Measurements from ENCODE around the gene NMNAT2. TPM values are rescaled to one million over a fixed set of nuclear protein-coding genes. Genes with fewer than 3 reads are reported as not detected.
A peak's percentile ranks its signal among the peaks of the same experiment; 100 is the strongest.

NMNAT2 gene
- total RNA-seq, 1 donor from 2014 or later, result 0.62 TPM

DNA sequence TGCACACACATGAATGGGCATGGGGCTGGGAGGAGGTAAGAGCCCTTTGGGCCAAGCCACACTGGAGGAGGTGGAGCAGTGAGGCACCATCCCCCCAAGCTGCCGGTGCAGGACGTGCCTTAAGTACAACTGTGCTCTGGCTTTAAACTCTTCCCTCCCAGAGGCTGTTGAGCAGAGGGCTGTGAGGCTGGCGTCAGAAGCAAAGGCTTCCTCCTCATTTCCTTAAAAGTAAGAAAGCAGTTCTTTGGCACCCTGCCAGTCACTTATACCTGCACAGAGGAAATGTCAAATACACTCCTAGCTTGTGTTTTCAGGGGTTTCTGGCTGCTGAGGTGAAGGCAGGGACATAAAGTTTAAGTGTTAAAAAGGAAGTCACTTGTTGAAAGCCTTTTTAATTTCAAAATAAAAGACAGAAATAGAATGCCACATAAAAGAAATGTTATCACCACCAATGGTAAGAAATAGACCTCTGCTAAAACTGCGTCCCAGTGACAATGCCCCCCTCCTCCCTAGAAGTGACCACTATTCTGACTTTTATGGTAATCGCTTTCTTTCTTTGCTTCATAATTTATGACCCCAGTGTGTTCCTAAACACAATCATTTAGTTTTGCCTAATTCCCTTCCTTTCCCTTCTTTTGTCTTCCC lies 199.1 kb downstream of the NMNAT2 start:
- ATAC-seq (peak; percentile 62 to 75), DNase-seq (no peak)
- no peaks in the 10 kb centered on the region for H3K9me3 ChIP-seq
- no peak overlapping the region for H3K4me3 ChIP-seq
- intact Hi-C loops (cut with DNase I), result no loop called here
- no peaks in the 10 kb centered on the region for H3K36me3 ChIP-seq
- peaks cover 15% of the 10 kb centered on the region for H3K4me1 ChIP-seq
- TF ChIP-seq, protein P1, sequence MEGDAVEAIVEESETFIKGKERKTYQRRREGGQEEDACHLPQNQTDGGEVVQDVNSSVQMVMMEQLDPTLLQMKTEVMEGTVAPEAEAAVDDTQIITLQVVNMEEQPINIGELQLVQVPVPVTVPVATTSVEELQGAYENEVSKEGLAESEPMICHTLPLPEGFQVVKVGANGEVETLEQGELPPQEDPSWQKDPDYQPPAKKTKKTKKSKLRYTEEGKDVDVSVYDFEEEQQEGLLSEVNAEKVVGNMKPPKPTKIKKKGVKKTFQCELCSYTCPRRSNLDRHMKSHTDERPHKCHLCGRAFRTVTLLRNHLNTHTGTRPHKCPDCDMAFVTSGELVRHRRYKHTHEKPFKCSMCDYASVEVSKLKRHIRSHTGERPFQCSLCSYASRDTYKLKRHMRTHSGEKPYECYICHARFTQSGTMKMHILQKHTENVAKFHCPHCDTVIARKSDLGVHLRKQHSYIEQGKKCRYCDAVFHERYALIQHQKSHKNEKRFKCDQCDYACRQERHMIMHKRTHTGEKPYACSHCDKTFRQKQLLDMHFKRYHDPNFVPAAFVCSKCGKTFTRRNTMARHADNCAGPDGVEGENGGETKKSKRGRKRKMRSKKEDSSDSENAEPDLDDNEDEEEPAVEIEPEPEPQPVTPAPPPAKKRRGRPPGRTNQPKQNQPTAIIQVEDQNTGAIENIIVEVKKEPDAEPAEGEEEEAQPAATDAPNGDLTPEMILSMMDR (IDR thresholded peaks at IDR 0.05), result no peak
- H3K27me3 ChIP-seq (ENCODE audit: low read depth), result no peaks in the 10 kb centered on the region
- H3K27ac ChIP-seq, result no peak overlapping the region

DNA sequence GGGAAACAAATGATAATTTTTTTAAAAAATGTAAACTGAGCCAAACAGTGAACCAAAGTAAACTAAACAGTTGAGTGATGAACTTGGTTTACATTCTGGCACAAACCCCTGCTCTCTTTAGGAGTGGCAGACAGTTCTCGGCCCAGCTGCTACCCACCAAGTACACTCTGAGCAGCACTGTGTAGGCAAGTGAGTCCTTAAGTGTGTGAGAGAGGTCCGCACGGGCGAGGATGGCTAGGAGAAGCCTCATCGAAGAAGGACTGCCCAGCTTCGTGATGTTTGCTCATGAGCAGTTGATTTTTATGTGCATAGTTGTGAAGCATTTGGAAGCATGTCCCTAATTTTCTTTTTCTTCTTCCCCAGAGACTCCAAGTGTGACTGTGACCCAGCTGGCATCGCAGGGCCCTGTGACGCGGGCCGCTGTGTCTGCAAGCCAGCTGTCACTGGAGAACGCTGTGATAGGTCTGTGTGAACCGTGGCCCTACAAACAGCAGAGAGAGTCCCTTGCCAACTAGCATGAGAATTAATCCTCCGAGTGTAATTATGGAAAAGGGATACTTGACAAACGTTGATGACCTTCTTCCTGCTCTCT lies 200.1 kb downstream of the NMNAT2 start:
- TF ChIP-seq, protein P1 (IDR thresholded peaks at IDR 0.05), result no peak
- Histone ChIP-seq H3K4me3 (no peak overlapping the region), H3K36me3 (no peaks in the 10 kb centered on the region), H3K9me3 (no peaks in the 10 kb centered on the region), H3K27ac (no peak overlapping the region), H3K27me3 (ENCODE audit: low read depth) (no peaks in the 10 kb centered on the region), H3K4me1 (peaks cover 15% of the 10 kb centered on the region)
- ATAC-seq (peak; percentile 29 to 33), DNase-seq (no peak)
- intact Hi-C loops (cut with DNase I), result no loop called here

- no peak overlapping the region for H3K27ac ChIP-seq
- intact Hi-C loops (cut with DNase I), result no loop called here
Measured at GRCh38 chr1:183215936-183216335, 202.2 kb downstream of the NMNAT2 start.

GRCh38 chr1:183215076-183215720 lies 203.0 kb downstream of the NMNAT2 start:
- no peaks in the 10 kb centered on the region for H3K36me3 ChIP-seq
- H3K27ac ChIP-seq, result no peak overlapping the region
- H3K9me3 ChIP-seq, result no peaks in the 10 kb centered on the region
- H3K4me1 ChIP-seq, result peaks cover 15% of the 10 kb centered on the region
- H3K27me3 ChIP-seq (ENCODE audit: low read depth), result no peaks in the 10 kb centered on the region
- DNase-seq (no peak), ATAC-seq (no peak)
- TF ChIP-seq, protein P1 (IDR thresholded peaks at IDR 0.05), result no peak
- no peak overlapping the region for H3K4me3 ChIP-seq
- intact Hi-C loops (cut with DNase I), result no loop called here

More at GRCh38 chr1:183215936-183216335, 202.2 kb downstream of the NMNAT2 start:
- Histone ChIP-seq H3K4me1 (peaks cover 15% of the 10 kb centered on the region), H3K27me3 (ENCODE audit: low read depth) (no peaks in the 10 kb centered on the region), H3K36me3 (no peaks in the 10 kb centered on the region), H3K4me3 (no peak overlapping the region), H3K9me3 (no peaks in the 10 kb centered on the region)
- TF ChIP-seq, protein P1 (IDR thresholded peaks at IDR 0.05), result no peak
- DNase-seq, result no peak
- ATAC-seq, result no peak

- ATAC-seq, result peak; percentile 67 to 79
- H3K9me3 ChIP-seq, result no peaks in the 10 kb centered on the region
Measured at GRCh38 chr1:183214021-183214970, 203.9 kb downstream of the NMNAT2 start.

More at GRCh38 chr1:183214021-183214970, 203.9 kb downstream of the NMNAT2 start:
- no peak overlapping the region for H3K27ac ChIP-seq
- no peak overlapping the region for H3K4me3 ChIP-seq
- no peak for DNase-seq
- intact Hi-C loops (cut with DNase I), result no loop called here
- no peaks in the 10 kb centered on the region for H3K36me3 ChIP-seq
- TF ChIP-seq, protein P1 (IDR thresholded peaks at IDR 0.05), result no peak
- H3K27me3 ChIP-seq (ENCODE audit: low read depth), result no peaks in the 10 kb centered on the region
- peaks cover 15% of the 10 kb centered on the region for H3K4me1 ChIP-seq

Measured in lower lobe of right lung (tissue), 2 donors.